Measurements from ENCODE around the gene ANKFY1.
"Not testable (repeated sequence)": the region's sequence is repeated elsewhere in the genome, so short reads cannot be mapped to it uniquely, and the experiment has no call there.

ANKFY1 gene

DNA sequence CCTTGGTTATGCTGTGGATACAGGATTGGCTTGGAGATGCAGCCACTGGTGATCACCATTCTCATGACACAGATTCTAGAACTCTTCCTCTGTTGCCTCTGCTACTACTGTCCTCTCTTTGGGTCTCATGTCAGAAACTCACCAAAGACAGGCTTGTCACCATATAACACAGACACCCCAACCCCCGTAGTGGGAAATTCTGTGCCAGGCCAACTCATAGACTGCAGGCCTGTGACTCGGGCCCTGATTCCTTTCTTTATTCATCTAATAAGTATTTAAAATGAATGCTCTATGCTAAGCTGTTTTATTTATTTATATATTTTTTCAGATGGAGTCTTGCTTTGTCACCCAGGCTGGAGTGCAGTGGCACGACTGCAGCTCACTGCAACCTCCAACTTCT lies 111.3 kb downstream of the ANKFY1 start:
- no peak for DNase-seq

DNA sequence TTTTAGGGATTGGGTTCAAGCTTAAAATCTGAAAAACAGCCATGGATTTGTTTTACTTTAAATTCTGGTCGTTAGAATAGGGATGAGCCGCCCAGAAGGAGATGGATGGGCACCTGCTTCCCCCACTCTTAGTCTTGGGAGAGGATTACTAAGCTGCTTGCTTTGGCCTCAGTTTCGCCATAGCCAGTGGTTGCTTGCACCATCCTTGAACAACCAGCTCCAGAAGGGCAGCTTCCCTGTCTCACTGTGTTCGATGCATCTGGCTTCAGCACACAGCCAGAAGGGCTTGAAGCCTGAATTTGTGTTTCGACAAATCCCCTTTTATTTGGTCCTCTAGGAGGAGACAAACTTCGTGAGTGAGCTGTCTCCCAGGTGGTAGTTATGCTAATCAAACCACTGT lies 113.7 kb downstream of the ANKFY1 start:
- DNase-seq = no peak

DNA sequence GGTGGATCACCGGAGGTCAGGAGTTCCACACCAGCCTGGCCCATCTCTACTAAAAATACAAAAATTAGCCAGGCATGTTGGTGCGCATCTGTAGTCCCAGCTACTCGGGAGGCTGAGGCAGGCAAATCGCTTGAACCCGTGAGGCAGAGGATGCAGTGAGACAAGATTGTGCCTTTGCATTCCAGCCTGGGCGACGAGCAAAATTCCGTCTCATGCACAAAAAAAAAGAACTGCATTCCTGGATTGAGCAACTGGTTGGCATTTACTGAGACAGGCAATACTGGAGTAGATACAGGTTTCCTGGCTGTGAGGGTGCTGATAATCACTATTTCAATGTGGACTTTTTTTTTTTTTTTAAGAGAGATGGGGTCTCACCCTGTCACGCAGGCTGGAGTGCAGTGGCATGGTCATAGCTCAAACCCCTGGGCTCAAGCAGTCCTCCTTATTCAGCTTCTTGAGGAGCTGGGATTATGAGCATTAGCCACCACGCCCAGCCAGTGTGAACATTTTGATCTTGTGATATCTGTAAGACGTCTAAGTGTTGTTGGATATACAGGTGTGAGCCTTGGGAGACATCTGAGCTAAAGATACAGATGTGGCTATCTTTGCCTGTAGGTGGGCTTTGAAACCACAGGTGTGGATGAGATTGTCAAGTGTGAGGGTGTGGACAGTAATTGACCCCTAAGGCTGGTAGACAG lies 115.0 kb downstream of the ANKFY1 start:
- no peak for DNase-seq

DNA sequence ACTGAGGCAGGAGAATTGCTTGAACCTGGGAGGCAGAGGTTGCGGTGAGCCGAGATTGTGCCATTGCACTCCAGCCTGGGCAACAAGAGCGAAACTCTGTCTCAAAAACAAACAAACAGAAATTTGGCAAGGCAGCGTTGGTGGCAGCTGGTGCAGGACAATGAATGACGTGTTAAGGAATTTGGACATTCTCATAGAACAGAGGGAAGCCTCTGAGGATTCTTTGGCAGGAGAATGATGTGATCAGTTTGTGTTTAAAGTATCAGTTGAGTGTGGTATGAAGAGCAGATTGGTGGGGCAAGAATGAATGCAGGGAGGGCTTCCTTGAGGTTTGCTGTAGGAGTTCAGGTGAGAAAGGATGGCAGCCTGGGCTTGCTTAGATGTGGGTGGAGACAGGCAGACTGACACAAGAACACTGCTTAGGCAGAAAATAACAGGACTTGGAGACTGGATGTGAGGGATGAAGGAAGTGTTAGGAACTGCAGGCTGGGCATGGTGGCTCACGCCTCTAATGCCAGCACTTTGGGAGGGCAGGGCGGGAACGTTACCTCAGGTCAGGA lies 115.9 kb downstream of the ANKFY1 start:
- no peak for DNase-seq

DNA sequence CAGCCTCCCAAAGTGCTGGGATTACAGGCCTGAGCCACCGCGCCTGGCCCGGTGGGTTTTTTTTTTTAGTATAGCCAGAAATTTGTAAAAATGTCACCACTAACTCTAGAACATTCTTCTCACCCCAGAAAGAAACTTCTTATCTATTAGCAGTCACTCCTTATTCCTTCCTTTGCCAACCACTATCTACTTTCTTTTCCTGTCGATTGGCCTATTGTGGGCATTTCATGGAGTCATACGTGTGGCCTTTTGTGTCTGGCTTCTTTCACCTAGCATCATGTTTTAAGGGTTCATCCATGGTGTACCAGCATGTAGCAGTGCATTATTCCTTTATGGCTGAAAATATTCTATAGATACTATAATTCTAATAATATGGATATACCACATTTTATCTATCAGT lies 117.1 kb downstream of the ANKFY1 start:
- DNase-seq = no peak

DNA sequence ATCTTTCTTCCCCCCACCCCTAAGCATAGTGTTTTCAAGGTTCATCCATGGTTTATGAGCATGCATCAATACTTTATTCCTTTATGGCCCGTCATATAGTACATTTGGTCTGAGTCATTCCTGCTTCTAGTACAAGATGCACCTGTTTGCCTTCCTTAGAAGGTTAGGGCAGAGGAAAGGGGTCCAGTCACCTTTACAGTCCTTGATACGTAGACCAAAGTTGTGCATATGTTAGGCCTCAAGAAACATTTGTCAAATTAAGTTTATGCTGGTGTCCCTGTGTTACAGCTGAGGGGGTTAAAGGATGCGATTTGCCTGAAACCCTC lies 119.4 kb downstream of the ANKFY1 start:
- no peak for DNase-seq

DNA sequence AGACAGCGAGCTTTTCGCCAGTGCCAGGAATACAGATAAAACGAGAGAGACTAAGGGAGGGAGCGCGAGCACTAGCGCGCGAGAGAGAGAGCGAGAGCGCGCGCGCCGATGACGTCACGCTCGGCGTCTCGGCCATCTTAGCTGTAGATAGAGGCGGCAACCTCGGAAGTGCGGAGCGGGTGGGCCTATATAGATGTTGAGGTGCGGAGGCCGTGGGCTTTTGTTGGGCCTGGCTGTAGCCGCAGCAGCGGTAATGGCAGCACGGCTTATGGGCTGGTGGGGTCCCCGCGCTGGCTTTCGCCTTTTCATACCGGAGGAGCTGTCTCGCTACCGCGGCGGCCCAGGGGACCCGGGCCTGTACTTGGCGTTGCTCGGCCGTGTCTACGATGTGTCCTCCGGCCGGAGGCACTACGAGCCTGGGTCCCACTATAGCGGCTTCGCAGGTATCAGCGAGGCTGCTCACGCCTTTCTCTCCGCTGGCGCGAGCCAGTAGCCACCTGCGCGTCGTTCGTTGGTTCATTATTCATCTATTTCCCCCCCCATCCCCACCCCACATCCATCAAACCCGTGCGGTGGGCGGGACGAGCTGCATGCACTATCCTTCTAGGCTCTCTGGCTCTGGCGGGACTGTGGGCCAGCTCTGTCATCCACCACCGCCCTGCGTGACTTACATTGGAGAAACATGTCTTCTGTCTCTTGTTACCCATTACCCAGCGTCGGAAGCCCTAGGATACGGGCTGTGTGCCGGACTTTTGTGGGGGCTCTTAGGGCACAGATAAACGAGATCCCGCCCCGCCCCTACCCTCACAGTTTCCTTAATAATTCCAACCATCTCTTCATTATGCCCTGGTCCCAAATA lies 120.0 kb downstream of the ANKFY1 start:
- peak; percentile 78 to 89 for DNase-seq

DNA sequence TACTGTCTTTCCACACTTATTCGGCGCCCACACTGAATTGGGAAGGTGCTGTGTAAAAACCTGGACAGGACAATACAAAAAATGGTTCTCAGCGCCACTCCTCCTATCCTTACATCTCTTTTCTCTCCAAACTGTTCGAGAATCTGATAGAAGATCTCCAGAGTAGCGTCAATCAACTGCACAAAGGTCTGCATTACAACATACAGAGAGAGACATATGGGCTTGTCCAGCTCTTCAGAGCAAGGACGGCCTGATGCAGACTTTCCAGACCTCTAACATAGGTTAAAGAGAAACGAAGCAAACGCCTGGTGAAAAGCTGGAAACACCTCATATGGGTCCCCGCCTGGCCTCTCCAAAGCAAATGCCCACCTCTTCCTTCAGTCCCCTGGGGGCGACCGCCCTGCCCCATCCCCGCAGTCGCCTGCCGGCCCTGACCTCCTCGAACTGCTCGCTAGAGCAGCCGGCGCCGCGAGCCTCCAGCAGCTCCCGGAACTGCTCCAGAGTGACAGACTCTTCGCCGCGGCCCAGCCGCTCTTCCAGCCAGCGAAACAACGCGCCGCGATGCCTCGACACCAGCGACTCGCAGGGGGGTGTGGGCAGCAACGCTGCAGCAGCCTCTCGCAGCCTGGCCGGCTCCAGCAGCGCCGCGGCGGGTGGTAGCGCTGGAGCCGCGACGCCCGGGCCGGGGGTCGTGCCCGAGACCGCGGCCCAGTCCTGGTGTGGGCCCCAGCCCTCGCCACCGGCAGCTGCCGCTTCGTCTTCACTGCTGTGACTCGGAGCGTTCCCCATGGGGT lies 121.5 kb downstream of the ANKFY1 start:
- DNase-seq = no peak

DNA sequence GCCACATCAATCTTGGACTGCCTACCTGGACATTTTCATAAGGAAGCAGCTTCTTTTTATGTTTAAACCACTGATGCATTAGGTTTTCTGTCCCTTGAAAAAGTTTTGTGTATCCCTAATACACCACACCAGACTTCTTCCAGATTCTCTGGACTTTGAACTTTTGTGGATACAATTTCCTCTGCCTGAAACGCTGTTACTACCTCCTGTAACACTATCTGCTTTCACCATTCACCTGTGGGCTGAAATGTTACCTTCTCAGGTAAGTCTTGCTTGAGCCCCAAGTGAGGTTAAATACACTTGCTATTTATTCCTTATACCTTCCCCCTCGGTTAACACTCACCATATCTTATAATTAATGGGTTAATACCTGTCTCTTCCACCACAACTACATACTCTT lies 123.7 kb downstream of the ANKFY1 start:
- DNase-seq = no peak

DNA sequence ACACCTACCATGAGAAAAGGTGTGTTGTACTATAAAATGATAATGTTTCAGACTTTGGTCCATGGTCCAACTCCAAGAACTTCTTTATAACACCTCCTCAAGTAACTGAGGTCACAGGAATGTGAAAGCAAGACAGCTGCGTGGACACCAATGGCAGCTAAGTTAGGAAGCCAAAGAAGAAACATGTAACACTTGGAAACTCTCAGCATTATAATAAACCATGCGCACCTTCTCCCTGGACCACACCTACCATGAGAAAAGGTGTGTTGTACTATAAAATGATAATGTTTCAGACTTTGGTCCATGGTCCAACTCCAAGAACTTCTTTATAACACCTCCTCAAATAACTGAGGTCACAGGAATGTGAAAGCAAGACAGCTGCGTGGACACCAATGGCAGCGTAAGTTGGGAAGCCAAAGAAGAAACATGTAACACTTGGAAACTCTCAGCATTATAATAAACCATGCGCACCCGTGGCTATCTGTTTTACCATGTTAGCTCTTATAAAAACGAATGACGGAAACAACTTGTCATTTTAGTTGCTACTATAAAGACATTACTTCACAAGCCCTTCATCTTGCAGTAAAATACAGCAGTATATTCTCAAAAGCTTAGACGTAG lies 124.8 kb downstream of the ANKFY1 start:
- not testable (repeated sequence) for DNase-seq

DNA sequence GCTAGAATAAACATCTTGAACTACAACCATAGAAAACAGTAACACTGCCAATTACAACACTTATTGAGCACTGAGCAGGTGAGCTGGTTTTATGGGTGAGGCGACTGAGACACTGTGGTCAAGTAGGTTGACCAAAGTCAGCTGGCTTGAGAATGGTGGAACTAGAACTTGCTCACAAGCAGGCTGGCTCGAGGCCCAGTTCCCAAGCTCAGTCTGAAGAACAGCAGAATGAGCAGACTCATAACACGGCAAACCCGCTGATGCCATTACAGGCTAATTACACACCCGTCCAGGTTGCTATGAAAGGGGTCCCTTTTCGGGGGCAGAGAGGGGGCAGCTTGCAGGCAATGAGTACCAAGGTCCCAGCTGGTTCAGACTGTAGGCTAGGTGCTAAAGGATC lies 127.4 kb downstream of the ANKFY1 start:
- no peak for DNase-seq

DNA sequence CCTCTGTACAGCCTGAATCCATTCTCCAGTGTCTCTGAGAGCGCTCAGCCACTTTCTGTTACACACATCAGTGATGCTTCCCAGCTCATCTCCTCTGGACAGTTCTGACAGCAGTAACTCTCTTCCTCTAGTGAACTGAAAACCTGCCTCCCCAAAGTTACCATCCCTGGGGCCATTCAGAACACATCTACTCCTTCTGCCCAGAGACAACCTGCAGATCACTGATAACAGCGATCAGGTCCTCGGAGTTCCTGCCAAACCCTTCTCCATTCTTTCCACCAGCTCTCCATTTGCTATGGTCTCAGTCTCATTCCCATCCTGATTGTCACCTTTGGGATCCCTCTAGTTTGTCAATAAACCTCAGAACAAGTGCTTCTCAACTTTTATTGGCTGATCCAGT lies 128.3 kb downstream of the ANKFY1 start:
- no peak for DNase-seq

DNA sequence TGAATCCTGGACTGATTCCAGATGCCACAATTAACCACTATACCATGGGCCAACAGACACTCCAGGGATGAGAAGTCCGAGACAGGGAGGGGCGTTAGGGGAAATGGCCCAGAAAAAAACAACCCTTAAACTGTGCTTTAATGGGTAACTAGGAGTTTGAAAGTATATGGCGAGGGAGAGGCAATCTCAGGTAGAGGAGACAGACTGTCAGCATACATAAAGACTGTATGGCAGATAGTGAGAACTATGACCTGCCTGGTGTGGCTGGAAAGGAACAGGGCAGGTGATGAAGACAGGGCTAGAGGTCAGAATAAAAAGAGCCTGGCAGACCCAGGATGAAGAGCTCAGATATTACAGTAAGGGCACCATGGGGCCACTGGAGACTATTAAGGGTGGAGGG lies 129.1 kb downstream of the ANKFY1 start:
- no peak for DNase-seq

DNA sequence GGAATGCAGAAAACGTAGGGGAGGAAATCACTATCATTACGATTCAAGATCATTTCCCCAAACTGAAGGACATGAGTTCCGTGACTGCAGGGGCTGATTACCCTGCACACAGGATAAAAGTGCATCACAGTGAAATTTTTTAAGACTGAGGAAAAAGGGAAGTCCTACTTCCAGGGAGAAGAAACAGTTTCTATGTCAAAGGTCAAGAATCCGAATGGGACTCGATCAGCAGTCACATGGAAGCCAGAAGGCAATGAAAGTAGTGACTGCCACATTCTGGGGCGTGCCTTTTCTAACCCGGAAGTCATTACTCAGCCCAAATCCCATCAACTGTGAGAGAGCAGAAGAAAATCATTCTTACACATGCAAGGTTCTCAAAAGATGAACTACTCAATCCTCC lies 133.1 kb downstream of the ANKFY1 start:
- no peak for DNase-seq

DNA sequence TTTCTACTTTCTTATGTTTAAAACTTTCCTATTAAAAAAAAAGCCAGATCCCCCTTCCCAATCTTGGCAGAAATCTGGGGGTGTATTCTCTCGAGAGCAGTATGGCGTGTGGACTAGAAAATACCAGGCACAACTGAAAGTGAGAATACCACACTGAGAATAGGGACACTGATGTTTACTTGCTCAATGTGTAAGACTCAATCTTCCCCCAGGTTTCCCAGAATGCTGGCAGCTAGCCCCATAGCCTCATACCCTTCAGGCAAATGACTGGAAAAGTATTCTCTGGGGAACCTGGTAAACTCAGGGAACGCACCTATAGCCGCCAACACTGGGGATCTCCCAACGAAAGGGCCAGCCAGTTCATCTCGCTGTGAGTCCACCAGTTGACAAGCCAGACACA lies 136.2 kb downstream of the ANKFY1 start:
- DNase-seq = no peak

DNA sequence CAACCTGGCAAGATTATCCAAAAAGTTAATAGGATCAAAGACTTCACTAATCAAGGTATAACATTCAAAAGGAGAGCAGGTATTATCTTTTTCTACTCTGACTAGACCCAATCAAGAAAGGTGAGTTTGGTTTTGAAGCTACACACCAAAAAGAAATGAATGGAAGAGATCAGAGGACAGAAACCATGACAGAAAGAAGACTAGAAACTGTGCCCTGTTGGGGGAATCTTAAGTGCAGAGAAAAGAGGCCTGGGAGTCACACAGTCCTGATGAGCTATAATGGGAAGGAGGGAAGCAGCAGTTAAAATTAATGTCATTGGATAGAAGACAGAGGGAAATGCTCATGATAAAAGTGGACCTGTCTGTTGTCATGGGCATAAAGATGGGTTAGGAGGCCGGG lies 138.2 kb downstream of the ANKFY1 start:
- DNase-seq = no peak

DNA sequence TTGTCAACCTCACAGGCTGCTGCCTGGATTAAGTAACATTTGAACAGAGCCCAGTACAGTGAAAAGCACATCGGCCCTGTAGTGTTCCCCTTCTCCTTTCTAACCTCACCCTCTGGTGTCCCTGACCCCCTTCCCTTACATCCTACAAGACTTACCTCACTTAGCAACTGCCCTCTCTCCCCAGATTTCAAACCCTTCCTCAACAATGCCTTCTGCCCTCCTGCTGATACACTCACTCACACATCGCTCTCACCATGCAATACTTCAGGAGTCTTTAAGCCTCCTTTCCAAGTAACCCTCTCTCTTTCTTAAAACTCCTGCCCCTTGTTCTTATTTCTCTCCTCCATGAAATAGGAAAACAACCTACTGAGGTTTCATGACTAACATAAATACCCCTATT lies 138.8 kb downstream of the ANKFY1 start:
- no peak for DNase-seq

DNA sequence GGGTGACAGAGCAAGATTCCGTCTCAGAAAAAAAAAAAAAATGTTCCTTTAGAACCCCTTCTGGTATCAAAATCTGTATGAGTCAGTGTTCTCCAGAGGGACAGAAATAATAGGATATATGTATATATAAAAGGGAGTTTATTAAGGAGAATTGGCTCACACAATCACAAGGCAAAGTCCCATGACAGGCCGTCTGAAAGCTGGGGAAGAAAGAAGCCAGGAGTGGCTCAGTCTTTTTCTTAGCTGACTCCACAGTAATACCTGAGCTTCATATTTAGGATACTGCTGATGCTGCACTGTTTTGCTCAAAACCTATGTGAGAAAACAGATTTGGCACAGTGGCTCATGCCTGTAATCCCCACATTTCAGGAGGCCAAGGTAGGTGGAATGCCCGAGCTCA lies 143.4 kb downstream of the ANKFY1 start:
- DNase-seq = no peak

DNA sequence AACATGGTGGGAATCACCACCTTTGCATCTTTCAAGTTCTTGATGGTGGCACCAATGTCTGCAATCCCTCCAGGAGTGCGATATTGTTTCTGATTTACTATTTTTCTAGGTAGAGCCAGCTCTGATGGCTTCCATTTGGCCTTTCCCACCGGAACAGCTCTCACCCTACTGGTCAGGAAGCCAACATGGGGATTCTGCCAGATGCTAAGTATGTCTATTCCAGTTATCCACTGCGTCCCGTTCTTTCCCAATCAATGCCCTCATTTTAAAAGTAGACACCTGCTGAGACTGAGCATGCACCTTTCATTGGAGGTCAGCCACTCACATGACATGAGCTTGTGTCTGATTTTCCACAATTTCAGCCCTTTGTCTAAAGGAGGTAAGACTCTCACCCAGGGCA lies 144.5 kb downstream of the ANKFY1 start:
- DNase-seq = no peak

DNA sequence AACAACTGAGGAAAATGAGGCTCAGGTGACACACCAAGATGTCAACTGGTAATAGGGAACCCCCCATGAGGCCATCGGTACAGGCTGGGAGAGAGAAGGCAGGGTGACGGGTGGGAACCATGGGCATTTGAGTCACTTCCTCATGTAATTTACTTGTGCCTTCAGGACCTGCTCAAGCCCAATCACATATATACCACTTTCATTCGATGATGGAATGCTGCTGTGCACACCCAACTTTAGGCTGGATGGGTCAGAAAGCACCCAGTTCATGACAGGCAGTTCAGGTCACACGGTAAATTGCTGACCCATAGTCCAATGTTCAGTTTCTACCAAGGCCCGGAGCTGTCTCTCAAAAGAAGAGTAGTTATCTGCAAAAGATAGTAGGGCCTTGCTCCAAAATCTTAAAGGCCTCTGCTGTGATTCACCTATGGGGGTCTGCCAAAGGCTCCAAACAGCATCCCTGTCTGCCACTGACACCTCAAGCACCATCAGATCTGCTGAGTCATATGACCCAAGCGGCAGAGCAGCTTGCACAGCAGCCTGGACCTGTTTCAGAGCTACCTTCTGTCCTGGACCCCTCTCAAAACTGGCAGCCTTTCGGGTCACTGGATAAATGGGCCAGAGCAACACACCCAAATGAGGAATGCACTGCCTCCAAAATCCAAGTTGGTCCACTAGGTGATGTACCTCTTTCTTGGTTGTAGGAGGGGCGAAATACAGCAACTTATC lies 145.6 kb downstream of the ANKFY1 start:
- no peak for DNase-seq

DNA sequence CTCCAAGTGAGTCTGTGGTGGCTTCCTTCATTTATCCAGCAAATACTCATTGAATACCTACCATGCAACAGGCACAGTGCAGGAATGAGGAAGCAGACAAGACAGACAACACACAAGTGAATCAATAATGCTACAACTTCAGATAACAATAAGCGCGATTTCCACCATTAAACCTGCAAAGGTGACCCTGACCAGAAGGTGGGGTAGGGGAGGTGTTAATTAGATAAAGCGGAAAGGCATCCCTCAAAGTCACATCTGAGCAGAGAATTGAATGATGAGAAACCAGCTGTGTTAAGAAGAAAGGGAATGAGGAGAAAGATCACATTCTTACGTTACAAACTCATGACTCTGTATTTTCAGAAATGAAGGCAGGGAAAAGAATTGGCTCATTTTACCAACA lies 147.3 kb downstream of the ANKFY1 start:
- DNase-seq = no peak

Data from NCI-H1930 (cell line).